Activated T-cell treated with anti-CD3 and anti-CD28 coated beads, Interleukin-2, amount 50 U/mL, for 4 hours (primary cell): ENCODE data around the gene USP31. TPM values are rescaled to one million over a fixed set of nuclear protein-coding genes. Genes with fewer than 3 reads are reported as not detected.

Experiments
- ATAC-seq, 2 donors: fragments of 200-7000 bp; cut with Tn5 transposase; one replicate each; pipeline ENCODE4 v1.10.0; 2021
- DNase-seq: peaks from one replicate; pipeline ENCODE4 v3.0.0-alpha.2; 2020
- H3K27me3 Mint-ChIP-seq: one replicate; pipeline ENCODE4 v1.8.0; 2021; ENCODE audit warnings: low read depth, mixed read lengths
- H3K36me3 Mint-ChIP-seq: one replicate; pipeline ENCODE4 v1.8.0; 2022; ENCODE audit warnings: mixed read lengths; ENCODE audit not compliant: insufficient read depth
- H3K4me1 Mint-ChIP-seq: one replicate; pipeline ENCODE4 v1.8.0; 2021; ENCODE audit warnings: low read depth, mixed read lengths
- H3K4me3 Mint-ChIP-seq: one replicate; pipeline ENCODE4 v1.8.0; 2021; ENCODE audit warnings: mild to moderate bottlenecking, moderate library complexity, mixed read lengths
- H3K9me3 Mint-ChIP-seq: one replicate; pipeline ENCODE4 v1.8.0; 2021; ENCODE audit warnings: mixed read lengths
- total RNA-seq, 3 donors: library from RNA; stranded (reverse); gene quantifications; one replicate each; pipeline ENCODE4 v1.2.1, GENCODE V29; 2021

The USP31 gene
- total RNA-seq, 3 donors from 2014 or later = 11.3 to 11.9 (median 11.4) TPM

DNA sequence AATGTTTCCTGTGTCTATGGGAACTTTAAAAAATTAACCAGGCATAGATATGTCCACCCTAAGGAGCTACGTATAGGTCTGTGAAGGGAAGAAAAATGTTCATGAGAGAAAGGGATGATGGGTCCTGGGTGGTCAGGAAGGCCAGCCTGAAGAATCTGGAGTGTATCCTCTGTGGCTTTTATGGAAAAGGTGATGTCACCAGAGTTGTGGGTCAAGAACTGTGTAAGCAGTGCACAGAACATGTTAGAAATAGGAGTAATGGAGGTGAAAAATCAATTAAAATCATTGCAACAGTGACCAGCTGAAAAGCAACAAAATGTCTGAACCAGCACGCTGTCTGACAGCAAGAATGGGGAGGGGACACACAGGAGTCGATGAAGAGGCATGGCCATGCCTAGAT lies 68.5 kb downstream of the USP31 start:
- Mint-ChIP-seq H3K4me3 (no peak overlapping the region), H3K9me3 (no peaks in the 10 kb centered on the region), H3K36me3 (peaks cover 41% of the 10 kb centered on the region), H3K4me1 (peaks cover 4% of the 10 kb centered on the region), H3K27me3 (no peaks in the 10 kb centered on the region)
- ATAC-seq (no peak), DNase-seq (no peak)

DNA sequence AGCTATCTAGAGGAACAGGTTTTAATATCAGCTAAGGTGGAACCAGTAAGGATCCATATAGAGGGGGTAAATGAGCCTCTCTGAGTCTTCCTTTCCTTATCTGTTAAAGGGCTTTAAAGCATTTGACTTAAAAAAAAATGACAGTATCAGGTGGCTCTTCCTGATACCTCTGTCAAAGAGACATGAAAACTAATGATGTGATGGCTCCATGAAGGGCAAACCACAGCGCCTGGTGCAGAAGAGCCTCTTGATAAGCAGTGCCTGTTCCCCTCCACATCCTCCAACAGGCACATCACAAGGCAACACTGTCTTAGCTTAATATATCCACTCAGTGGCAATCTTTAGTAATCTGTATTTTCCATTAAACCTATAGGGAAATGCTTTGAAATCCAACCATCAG lies 68.9 kb downstream of the USP31 start:
- no peak for DNase-seq
- Mint-ChIP-seq H3K9me3 (no peaks in the 10 kb centered on the region), H3K27me3 (no peaks in the 10 kb centered on the region), H3K4me3 (no peak overlapping the region), H3K4me1 (peaks cover 4% of the 10 kb centered on the region), H3K36me3 (peaks cover 44% of the 10 kb centered on the region)
- ATAC-seq = no peak

- H3K27me3 Mint-ChIP-seq = no peaks in the 10 kb centered on the region
- no peak overlapping the region for H3K4me3 Mint-ChIP-seq
- H3K9me3 Mint-ChIP-seq = no peaks in the 10 kb centered on the region
- ATAC-seq (no peak), DNase-seq (no peak)
- H3K4me1 Mint-ChIP-seq = peaks cover 4% of the 10 kb centered on the region
- H3K36me3 Mint-ChIP-seq = peaks cover 44% of the 10 kb centered on the region
These were observed 69.5 kb downstream of the USP31 start for GRCh38 chr16:23079675-23080301.

- Mint-ChIP-seq H3K4me1 (no peaks in the 10 kb centered on the region), H3K36me3 (peaks cover 37% of the 10 kb centered on the region), H3K4me3 (no peak overlapping the region), H3K9me3 (no peaks in the 10 kb centered on the region), H3K27me3 (no peaks in the 10 kb centered on the region)
- ATAC-seq (no peak), DNase-seq (no peak)
These were observed 74.8 kb downstream of the USP31 start for GRCh38 chr16:23074423-23074822.

- H3K4me1 Mint-ChIP-seq = no peaks in the 10 kb centered on the region
- no peak for DNase-seq
- H3K4me3 Mint-ChIP-seq = no peak overlapping the region
- H3K27me3 Mint-ChIP-seq = no peaks in the 10 kb centered on the region
- H3K9me3 Mint-ChIP-seq = no peaks in the 10 kb centered on the region
- peaks cover 37% of the 10 kb centered on the region for H3K36me3 Mint-ChIP-seq
- ATAC-seq = no peak
These were observed 76.3 kb downstream of the USP31 start for GRCh38 chr16:23072769-23073549.

DNA sequence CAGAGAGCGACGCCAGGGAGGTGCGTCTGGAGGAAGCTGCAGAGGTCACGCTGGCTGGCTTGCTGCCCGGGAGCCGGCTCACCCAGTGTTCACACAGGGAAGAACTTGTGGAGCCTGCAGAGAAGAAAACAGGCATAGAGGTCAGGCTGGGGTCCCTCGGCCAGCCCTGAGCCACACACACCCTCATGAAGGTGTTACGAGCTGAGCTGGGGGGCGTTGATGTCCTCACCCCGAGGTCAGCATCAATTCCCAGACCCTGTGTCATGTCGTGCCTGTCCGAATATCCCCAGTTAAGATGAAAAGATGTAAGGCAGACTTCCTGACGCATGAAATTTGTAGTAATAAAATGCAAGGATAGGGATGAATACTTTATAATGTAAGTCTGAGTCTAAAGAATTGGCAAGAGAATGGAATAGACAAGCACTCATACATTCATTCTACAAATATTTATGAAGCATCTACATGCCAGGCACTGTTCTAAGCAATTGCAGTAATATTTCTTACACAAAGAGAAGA lies 77.1 kb downstream of the USP31 start:
- peaks cover 41% of the 10 kb centered on the region for H3K36me3 Mint-ChIP-seq
- H3K4me3 Mint-ChIP-seq = no peak overlapping the region
- no peaks in the 10 kb centered on the region for H3K4me1 Mint-ChIP-seq
- ATAC-seq = no peak
- DNase-seq = no peak
- no peaks in the 10 kb centered on the region for H3K9me3 Mint-ChIP-seq
- no peaks in the 10 kb centered on the region for H3K27me3 Mint-ChIP-seq

DNA sequence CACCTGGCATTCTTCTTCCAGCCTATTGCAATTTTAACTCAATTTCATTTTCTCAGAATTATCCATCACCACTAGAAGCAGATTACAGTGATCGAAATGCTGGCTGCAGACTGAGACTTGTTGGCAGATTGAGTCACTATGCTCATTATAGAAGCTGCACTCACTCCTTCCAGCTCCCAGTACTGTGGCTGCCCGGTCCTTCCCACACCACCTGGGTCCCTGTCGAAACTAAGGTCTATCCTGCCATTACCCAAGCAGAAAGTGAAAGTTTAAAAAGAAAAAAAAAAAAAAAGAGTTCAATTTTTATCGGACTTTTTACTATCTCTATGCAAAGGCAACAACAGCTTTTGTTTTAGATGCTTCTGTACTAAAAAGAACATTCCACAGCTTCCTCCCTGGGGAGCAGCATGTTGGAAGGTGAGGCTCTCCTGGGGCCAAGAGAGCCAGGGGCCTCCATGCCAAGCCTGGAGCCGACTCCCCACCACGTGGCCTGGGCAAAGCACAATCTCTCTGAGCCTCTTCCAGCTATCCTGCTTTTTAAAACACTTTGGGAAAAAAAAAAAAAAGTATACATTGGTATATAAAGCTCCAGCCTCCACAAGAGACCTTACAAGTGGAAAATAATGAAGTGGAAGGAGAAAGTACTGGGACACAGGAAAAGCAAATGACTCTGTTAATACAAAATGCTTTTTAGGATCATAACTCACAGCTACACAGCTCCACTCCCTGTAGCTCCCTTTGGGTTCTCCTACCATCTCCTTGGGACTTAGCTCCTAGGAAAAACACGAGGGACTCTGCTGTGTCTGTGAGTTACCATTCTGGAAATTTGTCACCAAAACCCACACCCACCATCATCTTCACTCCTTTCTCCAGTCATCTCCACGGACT lies 77.8 kb downstream of the USP31 start:
- Mint-ChIP-seq H3K36me3 (peaks cover 37% of the 10 kb centered on the region), H3K27me3 (no peaks in the 10 kb centered on the region), H3K4me1 (no peaks in the 10 kb centered on the region), H3K9me3 (no peaks in the 10 kb centered on the region), H3K4me3 (no peak overlapping the region)
- ATAC-seq (no peak), DNase-seq (no peak)

DNA sequence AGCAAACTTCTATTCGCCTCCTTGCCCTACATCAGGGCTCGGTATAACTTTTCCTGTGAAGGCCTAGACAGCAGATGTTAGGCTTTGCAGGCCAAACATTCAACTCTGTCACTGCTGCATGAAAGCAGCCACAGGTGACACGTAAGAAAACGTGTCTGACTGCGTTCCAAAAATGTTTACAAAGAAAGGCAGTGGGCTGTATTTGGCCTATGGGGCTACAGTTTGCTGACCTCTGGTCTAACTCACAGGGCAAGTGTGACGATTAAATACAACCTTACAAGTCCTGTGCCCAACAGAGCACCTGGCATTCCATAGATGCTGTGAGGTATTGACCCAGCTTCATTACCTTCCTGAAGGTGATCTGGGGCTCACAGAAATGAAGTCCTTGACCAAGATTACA lies 79.4 kb downstream of the USP31 start:
- Mint-ChIP-seq H3K4me1 (no peaks in the 10 kb centered on the region), H3K9me3 (no peaks in the 10 kb centered on the region), H3K4me3 (no peak overlapping the region), H3K27me3 (no peaks in the 10 kb centered on the region), H3K36me3 (peaks cover 35% of the 10 kb centered on the region)
- DNase-seq = no peak
- no peak for ATAC-seq

DNA sequence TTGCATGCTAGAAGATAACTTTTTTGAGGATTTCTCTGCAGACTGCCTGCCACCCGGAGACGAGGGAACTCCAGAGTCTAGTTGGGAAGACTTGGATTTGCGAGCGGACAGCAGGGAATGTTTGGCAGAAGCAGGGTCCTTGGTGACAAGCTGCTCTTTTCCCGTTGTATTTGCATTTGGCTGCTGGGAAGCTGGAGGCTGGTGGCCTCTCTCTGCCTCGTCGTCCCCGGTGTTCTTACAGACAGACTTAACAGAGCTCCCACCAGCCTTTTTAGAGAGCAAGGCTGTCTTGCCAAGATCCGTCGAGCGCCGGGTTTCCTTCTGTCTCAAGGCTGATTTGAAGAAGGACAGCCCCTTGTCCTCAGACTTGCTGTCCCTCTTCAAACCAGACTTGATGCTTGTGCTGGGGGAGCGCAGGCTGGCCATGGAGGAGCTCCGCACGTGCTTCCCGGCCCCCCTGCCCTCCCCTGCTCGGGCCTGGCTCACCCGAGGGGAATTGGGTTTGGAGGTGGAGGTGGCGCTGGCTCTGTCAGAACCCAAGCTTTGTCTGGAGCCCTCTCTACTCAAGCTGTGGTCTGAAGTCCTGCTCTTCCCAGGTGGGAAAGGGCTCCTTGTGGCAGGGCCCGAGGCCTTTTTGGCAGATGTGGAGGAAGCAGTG lies 81.0 kb downstream of the USP31 start:
- Mint-ChIP-seq H3K36me3 (peaks cover 35% of the 10 kb centered on the region), H3K4me1 (no peaks in the 10 kb centered on the region), H3K4me3 (no peak overlapping the region), H3K9me3 (no peaks in the 10 kb centered on the region), H3K27me3 (no peaks in the 10 kb centered on the region)
- DNase-seq (no peak), ATAC-seq (no peak)

GRCh38 chr16:23066676-23067075 lies 82.6 kb downstream of the USP31 start:
- no peak overlapping the region for H3K4me3 Mint-ChIP-seq
- peaks cover 28% of the 10 kb centered on the region for H3K36me3 Mint-ChIP-seq
- no peaks in the 10 kb centered on the region for H3K9me3 Mint-ChIP-seq
- ATAC-seq = no peak
- no peaks in the 10 kb centered on the region for H3K27me3 Mint-ChIP-seq
- no peaks in the 10 kb centered on the region for H3K4me1 Mint-ChIP-seq
- no peak for DNase-seq

- DNase-seq (no peak), ATAC-seq (no peak)
- H3K27me3 Mint-ChIP-seq = no peaks in the 10 kb centered on the region
- no peaks in the 10 kb centered on the region for H3K9me3 Mint-ChIP-seq
- peaks cover 18% of the 10 kb centered on the region for H3K36me3 Mint-ChIP-seq
- no peak overlapping the region for H3K4me3 Mint-ChIP-seq
- no peaks in the 10 kb centered on the region for H3K4me1 Mint-ChIP-seq
These were observed 84.6 kb downstream of the USP31 start for GRCh38 chr16:23064639-23065038.

- Mint-ChIP-seq H3K36me3 (peaks cover 6% of the 10 kb centered on the region), H3K27me3 (peaks cover 10% of the 10 kb centered on the region), H3K9me3 (no peaks in the 10 kb centered on the region), H3K4me1 (no peaks in the 10 kb centered on the region), H3K4me3 (no peak overlapping the region)
- DNase-seq (no peak), ATAC-seq (no peak)
These were observed 86.7 kb downstream of the USP31 start for GRCh38 chr16:23062524-23062923.

- Mint-ChIP-seq H3K27me3 (peaks cover 17% of the 10 kb centered on the region), H3K9me3 (no peaks in the 10 kb centered on the region), H3K4me1 (no peaks in the 10 kb centered on the region), H3K4me3 (no peak overlapping the region), H3K36me3 (peaks cover 4% of the 10 kb centered on the region)
- no peak for ATAC-seq
- no peak for DNase-seq
These were observed 87.6 kb downstream of the USP31 start for GRCh38 chr16:23061669-23062068.
